IMR-90 (cell line): ENCODE data around the gene COL25A1. TPM values are rescaled to one million over a fixed set of nuclear protein-coding genes. Genes with fewer than 3 reads are reported as not detected.

Experiments
- ATAC-seq: fragments of 200-7000 bp; cut with Tn5 transposase; 2 replicates; pipeline ENCODE4 v1.9.1; 2020; ENCODE audit warnings: low read depth, mild to moderate bottlenecking, moderate library complexity
- BruUV-seq: library from RNA; stranded (reverse); fragments of 400-500 nt; replicated peaks from 2 replicates; lab custom pipeline; 2021; lab: Mats Ljungman, UMichigan
- CTCF ChIA-PET: fragments of 300-600 bp; formaldehyde crosslinking; extraction: SDS; loops from one replicate; lab custom pipeline; 2021; ENCODE audit warnings: antibody characterized with exemption; lab: Yijun Ruan, JAX
- POLR2A ChIA-PET: fragments of 300-600 bp; sonication (Branson Sonifier 250); formaldehyde crosslinking; loops from one replicate; lab custom pipeline; 2022; ENCODE audit warnings: antibody characterized with exemption; ENCODE audit not compliant: unreplicated experiment; lab: Charles Lee
- DNase-seq: peaks from one replicate; pipeline ENCODE4 v3.0.0; 2013
- H2AFZ ChIP-seq: replicated peaks from 2 replicates; pipeline ENCODE3; 2013; ENCODE audit warnings: low read length, mild to moderate bottlenecking; ENCODE audit not compliant: poor library complexity
- H2AK5ac ChIP-seq: 2 replicates; pipeline ENCODE4 v1.6.1; 2013; ENCODE audit warnings: low read depth, low read length, inconsistent platforms
- H2AK9ac ChIP-seq: replicated peaks from 2 replicates; pipeline ENCODE3; 2013; ENCODE audit warnings: mild to moderate bottlenecking, low read depth, low read length, moderate library complexity; ENCODE audit not compliant: poor library complexity
- H2BK120ac ChIP-seq: 2 replicates; pipeline ENCODE4 v1.6.1; 2013; ENCODE audit warnings: low read depth, low read length, inconsistent platforms
- H2BK15ac ChIP-seq: 3 replicates; pipeline ENCODE4 v1.6.1; 2013; ENCODE audit warnings: low read depth, low read length, inconsistent platforms
- H2BK20ac ChIP-seq: 2 replicates; pipeline ENCODE4 v1.6.1; 2013; ENCODE audit warnings: low read depth, mild to moderate bottlenecking, inconsistent platforms, low read length, moderate library complexity
- H2BK5ac ChIP-seq: 2 replicates; pipeline ENCODE4 v1.6.1; 2013; ENCODE audit warnings: mild to moderate bottlenecking, low read depth, low read length, inconsistent platforms; ENCODE audit not compliant: poor library complexity, severe bottlenecking
- H3K14ac ChIP-seq: replicated peaks from 2 replicates; pipeline ENCODE4 v1.6.1; 2013; ENCODE audit warnings: low read depth, low read length, inconsistent platforms
- H3K18ac ChIP-seq: 2 replicates; pipeline ENCODE4 v1.6.1; 2013; ENCODE audit warnings: low read depth, low read length, control low read depth
- H3K23ac ChIP-seq: 2 replicates; pipeline ENCODE4 v1.6.1; 2013; ENCODE audit warnings: low read depth, low read length, inconsistent platforms
- H3K27ac ChIP-seq: 2 replicates; pipeline ENCODE4 v1.5.1; 2013; ENCODE audit warnings: mild to moderate bottlenecking, control low read depth, low read length; ENCODE audit not compliant: insufficient read depth
- H3K27me3 ChIP-seq: 2 replicates; pipeline ENCODE4 v1.6.1; 2013; ENCODE audit warnings: low read length; ENCODE audit not compliant: control insufficient read depth, insufficient read depth
- H3K36me3 ChIP-seq: 2 replicates; pipeline ENCODE4 v1.6.1; 2013; ENCODE audit warnings: low read length, mixed read lengths; ENCODE audit not compliant: control insufficient read depth, insufficient read depth
- H3K4ac ChIP-seq: 2 replicates; pipeline ENCODE4 v1.6.1; 2013; ENCODE audit warnings: low read depth, low read length, inconsistent platforms
- H3K4me1 ChIP-seq: 2 replicates; pipeline ENCODE4 v1.6.1; 2013; ENCODE audit warnings: low read length, mixed read lengths; ENCODE audit not compliant: control insufficient read depth, insufficient read depth
- H3K4me2 ChIP-seq: 2 replicates; pipeline ENCODE4 v1.6.1; 2013; ENCODE audit warnings: low read depth, mild to moderate bottlenecking, control low read depth, low read length, moderate library complexity
- H3K4me3 ChIP-seq: 2 replicates; pipeline ENCODE4 v1.5.1; 2013; ENCODE audit warnings: low read depth, mild to moderate bottlenecking, control low read depth, low read length, moderate library complexity; ENCODE audit not compliant: insufficient read depth
- H3K56ac ChIP-seq: 2 replicates; pipeline ENCODE4 v1.6.1; 2013; ENCODE audit warnings: low read length, inconsistent platforms; ENCODE audit not compliant: insufficient read depth; ENCODE audit errors: extremely low read depth
- H3K79me1 ChIP-seq, 2 experiments: 2 replicates each; pipeline ENCODE4 v1.6.1; 2013; ENCODE audit warnings: low read length in 2 of 2, inconsistent platforms in 1 of 2, low read depth in 1 of 2
- H3K9ac ChIP-seq: 2 replicates; pipeline ENCODE4 v1.6.1; 2013; ENCODE audit warnings: low read depth, low read length, control low read depth
- H3K9me1 ChIP-seq: 2 replicates; pipeline ENCODE4 v1.6.1; 2013; ENCODE audit warnings: low read length, inconsistent platforms; ENCODE audit not compliant: insufficient read depth
- H3K9me3 ChIP-seq: 2 replicates; pipeline ENCODE4 v1.6.1; 2013; ENCODE audit warnings: low read length; ENCODE audit not compliant: control insufficient read depth, insufficient read depth
- H4K20me1 ChIP-seq: 2 replicates; pipeline ENCODE4 v1.6.1; 2013; ENCODE audit warnings: low read length, inconsistent platforms; ENCODE audit not compliant: insufficient read depth
- H4K5ac ChIP-seq: 2 replicates; pipeline ENCODE4 v1.6.1; 2013; ENCODE audit warnings: mild to moderate bottlenecking, low read depth, low read length, control low read depth
- H4K8ac ChIP-seq, 2 experiments: 2 replicates each; pipeline ENCODE4 v1.6.1; 2013; ENCODE audit warnings: low read depth in 2 of 2, low read length in 2 of 2, control low read depth in 1 of 2, inconsistent platforms in 1 of 2
- H4K91ac ChIP-seq: 2 replicates; pipeline ENCODE4 v1.6.1; 2013; ENCODE audit warnings: low read depth, low read length, inconsistent platforms; ENCODE audit not compliant: insufficient read depth
- BHLHE40 ChIP-seq: fragments of 150-350 bp; IDR thresholded peaks from 2 replicates; pipeline ENCODE4 v1.6.1; 2016; ENCODE audit warnings: mild to moderate bottlenecking, low read depth, low read length
- CEBPB ChIP-seq: IDR thresholded peaks from 2 replicates; pipeline ENCODE4 v1.6.1; 2012; ENCODE audit warnings: low read depth, low read length, improper control_type of control experiment
- CHD1 ChIP-seq: IDR thresholded peaks from 2 replicates; pipeline ENCODE4 v1.6.1; 2012; ENCODE audit warnings: low read depth, low read length, improper control_type of control experiment
- CTCF ChIP-seq: conservative IDR thresholded peaks from 2 replicates; pipeline ENCODE4 v1.5.1; 2012; ENCODE audit warnings: mild to moderate bottlenecking, low read depth, low read length, improper control_type of control experiment
- ELK1 ChIP-seq: fragments of 150-350 bp; IDR thresholded peaks from 2 replicates; pipeline ENCODE4 v1.6.1; 2016; ENCODE audit warnings: low read depth, mild to moderate bottlenecking, low read length, moderate library complexity, borderline replicate concordance
- FOS ChIP-seq: fragments of 150-350 bp; IDR thresholded peaks from 2 replicates; pipeline ENCODE4 v1.6.1; 2016; ENCODE audit warnings: low read depth, low read length
- MAFK ChIP-seq: IDR thresholded peaks from 2 replicates; pipeline ENCODE4 v1.6.1; 2012; ENCODE audit warnings: low read depth, low read length, improper control_type of control experiment
- MAZ ChIP-seq: IDR thresholded peaks from 2 replicates; pipeline ENCODE4 v1.6.1; 2012; ENCODE audit warnings: low read depth, mild to moderate bottlenecking, low read length, improper control_type of control experiment, moderate library complexity, borderline replicate concordance
- MXI1 ChIP-seq: IDR thresholded peaks from 2 replicates; pipeline ENCODE4 v1.6.1; 2012; ENCODE audit warnings: low read depth, mild to moderate bottlenecking, low read length, moderate library complexity, borderline replicate concordance
- NFE2L2 ChIP-seq: fragments of 150-350 bp; IDR thresholded peaks from 2 replicates; pipeline ENCODE4 v1.6.1; 2016; ENCODE audit warnings: low read depth, mild to moderate bottlenecking, low read length
- POLR2A ChIP-seq: IDR thresholded peaks from 2 replicates; pipeline ENCODE4 v1.6.1; 2012; ENCODE audit warnings: mild to moderate bottlenecking, low read depth, low read length
- RAD21 ChIP-seq: IDR thresholded peaks from 2 replicates; pipeline ENCODE4 v1.6.1; 2012; ENCODE audit warnings: low read length, improper control_type of control experiment
- RCOR1 ChIP-seq: IDR thresholded peaks from 2 replicates; pipeline ENCODE4 v1.6.1; 2012; ENCODE audit warnings: mild to moderate bottlenecking, low read length, improper control_type of control experiment; ENCODE audit not compliant: insufficient replicate concordance
- RFX5 ChIP-seq: IDR thresholded peaks from 2 replicates; pipeline ENCODE4 v1.8.0; 2012; ENCODE audit warnings: low read depth, mild to moderate bottlenecking, low read length, moderate library complexity
- SMC3 ChIP-seq: fragments of 150-350 bp; IDR thresholded peaks from 2 replicates; pipeline ENCODE4 v1.6.1; 2016; ENCODE audit warnings: low read depth, mild to moderate bottlenecking, antibody characterized with exemption, low read length, moderate library complexity
- USF2 ChIP-seq: fragments of 150-350 bp; IDR thresholded peaks from 2 replicates; pipeline ENCODE4 v1.6.1; 2017; ENCODE audit warnings: mild to moderate bottlenecking, antibody characterized with exemption, low read length, low read depth
- WGBS, 2 experiments: methylation state at CpG; one replicate each; pipeline versions ENCODE4 v1.1.5 to v1.1.7; 2013; ENCODE audit warnings: missing lambda C conversion rate in 2 of 2; ENCODE audit not compliant: insufficient read length in 1 of 2; ENCODE audit errors: extremely low coverage in 2 of 2; 5-methylcytosine and 5-hydroxymethylcytosine counted together
- dilution Hi-C: fragments of 300-500 bp; cut with HindIII; formaldehyde crosslinking; loops from one replicate; pipeline ENCODE4 v1.14.3; 2018; ENCODE audit warnings: low sequenced_read_pairs; ENCODE audit not compliant: unreplicated experiment
- in situ Hi-C: fragments of 300-500 bp; cut with MboI; formaldehyde crosslinking; loops from 3 replicates; pipeline ENCODE4 v1.14.3; 2019; ENCODE audit warnings: low sequenced_read_pairs, inconsistent platforms, mixed read lengths
- intact Hi-C: fragments of 100-400 bp; cut with micrococcal nuclease; formaldehyde crosslinking; loops from 2 replicates; pipeline ENCODE4 v1.10.0; 2022
- polyA plus RNA-seq, 3 experiments: library from polyadenylated mRNA; depleted of rRNA; stranded (reverse); fragments of >200 nt; gene quantifications; 2 replicates each; pipeline ENCODE4 v1.2.3, GENCODE V29; 2012; ENCODE audit warnings: low replicate concordance in 1 of 3
- total RNA-seq: library from RNA; depleted of rRNA; stranded (reverse); fragments of >200 nt; gene quantifications from 2 replicates; pipeline ENCODE4 v1.2.3, GENCODE V29; 2012

COL25A1 gene
- total and polyA plus RNA-seq, 2 of the 4 experiments (the other 2 are of a cell fraction): under 0.01 to 0.05 TPM

- H3K4ac ChIP-seq: no peak overlapping the region
- H3K4me2 ChIP-seq: no peak overlapping the region
- H3K14ac ChIP-seq: no peak overlapping the region
- CTCF ChIA-PET: no interaction called here
- POLR2A ChIA-PET: no interaction called here
- no peak overlapping the region for H3K9ac ChIP-seq
- H2AFZ ChIP-seq: no peak overlapping the region
- H3K36me3 ChIP-seq: no peaks in the 10 kb centered on the region
- no peak overlapping the region for H2BK20ac ChIP-seq
- H3K79me1 ChIP-seq: no peaks in the 10 kb centered on the region
- no peak overlapping the region for H2BK120ac ChIP-seq
- no peak overlapping the region for H3K4me3 ChIP-seq
- DNase-seq (no peak), ATAC-seq (no peak)
- no peak overlapping the region for H2BK5ac ChIP-seq
- H3K18ac ChIP-seq: no peak overlapping the region
- no CpG with 5 or more reads among the region's 4 CpGs for WGBS, 2 experiments
- no peak overlapping the region for H4K91ac ChIP-seq
- BruUV-seq: no TSS peak
- TF ChIP-seq MAZ (no peak), NFE2L2 (no peak), CHD1 (no peak), FOS (no peak), SMC3 (no peak), CEBPB (no peak), RAD21 (no peak), RCOR1 (no peak), RFX5 (no peak), ELK1 (no peak), USF2 (no peak), BHLHE40 (no peak), MAFK (no peak), MXI1 (no peak), CTCF (no peak), POLR2A (no peak)
- no peaks in the 10 kb centered on the region for H4K20me1 ChIP-seq
- no peaks in the 10 kb centered on the region for H3K27me3 ChIP-seq
- H4K5ac ChIP-seq: no peak overlapping the region
- no peaks in the 10 kb centered on the region for H3K9me1 ChIP-seq
- H3K56ac ChIP-seq: no peak overlapping the region
- no peak overlapping the region for H3K23ac ChIP-seq
- H2AK9ac ChIP-seq: no peak overlapping the region
- intact Hi-C loops (no loop called here), in situ Hi-C loops (no loop called here), dilution Hi-C loops (no loop called here)
- H3K27ac ChIP-seq: no peak overlapping the region
- no peak overlapping the region for H4K8ac ChIP-seq
- H3K4me1 ChIP-seq: no peaks in the 10 kb centered on the region
- no peak overlapping the region for H2AK5ac ChIP-seq
- H2BK15ac ChIP-seq: no peak overlapping the region
- H3K9me3 ChIP-seq: no peaks in the 10 kb centered on the region
Observed at GRCh38 chr4:109154424-109154823, 148.0 kb downstream of the COL25A1 start.
